ENCODE results near the gene DDX24.

DDX24 gene

DNA sequence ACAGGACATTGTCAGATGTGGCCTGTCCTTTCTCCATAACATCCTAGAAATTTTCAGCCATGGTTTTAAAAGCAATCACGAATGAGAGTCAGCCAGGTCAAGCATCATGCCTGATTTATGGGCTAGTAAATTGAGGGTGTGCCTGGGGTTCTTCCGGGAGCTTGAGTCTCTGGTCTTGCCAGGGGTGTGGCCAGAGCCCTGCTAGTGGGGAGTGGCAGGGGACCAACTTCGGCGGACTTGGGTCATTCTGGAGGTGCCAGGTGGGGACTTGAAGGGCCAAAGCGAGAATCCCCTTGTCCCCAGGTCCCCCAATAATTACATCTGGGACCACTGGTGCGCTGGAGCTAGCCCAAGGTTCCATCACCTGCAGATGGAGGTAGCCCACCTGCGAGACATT, 49.1 kb downstream of the DDX24 start:
- H3F3A ChIP-seq (ENCODE audit: control insufficient read depth, insufficient read depth): no peaks in the 10 kb centered on the region
- TF ChIP-seq EZH2phosphoT487 (IDR thresholded peaks at IDR 0.05; ENCODE audit: borderline replicate concordance, low read length): no peak
- TF ChIP-seq, protein P1, sequence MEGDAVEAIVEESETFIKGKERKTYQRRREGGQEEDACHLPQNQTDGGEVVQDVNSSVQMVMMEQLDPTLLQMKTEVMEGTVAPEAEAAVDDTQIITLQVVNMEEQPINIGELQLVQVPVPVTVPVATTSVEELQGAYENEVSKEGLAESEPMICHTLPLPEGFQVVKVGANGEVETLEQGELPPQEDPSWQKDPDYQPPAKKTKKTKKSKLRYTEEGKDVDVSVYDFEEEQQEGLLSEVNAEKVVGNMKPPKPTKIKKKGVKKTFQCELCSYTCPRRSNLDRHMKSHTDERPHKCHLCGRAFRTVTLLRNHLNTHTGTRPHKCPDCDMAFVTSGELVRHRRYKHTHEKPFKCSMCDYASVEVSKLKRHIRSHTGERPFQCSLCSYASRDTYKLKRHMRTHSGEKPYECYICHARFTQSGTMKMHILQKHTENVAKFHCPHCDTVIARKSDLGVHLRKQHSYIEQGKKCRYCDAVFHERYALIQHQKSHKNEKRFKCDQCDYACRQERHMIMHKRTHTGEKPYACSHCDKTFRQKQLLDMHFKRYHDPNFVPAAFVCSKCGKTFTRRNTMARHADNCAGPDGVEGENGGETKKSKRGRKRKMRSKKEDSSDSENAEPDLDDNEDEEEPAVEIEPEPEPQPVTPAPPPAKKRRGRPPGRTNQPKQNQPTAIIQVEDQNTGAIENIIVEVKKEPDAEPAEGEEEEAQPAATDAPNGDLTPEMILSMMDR (IDR thresholded peaks at IDR 0.05; ENCODE audit: low read depth, low read length, poor library complexity, severe bottlenecking): no peak
- H3K79me2 ChIP-seq (ENCODE audit: control insufficient read depth, low read length): no peaks in the 10 kb centered on the region
- no peak overlapping the region for H3K4me3 ChIP-seq (ENCODE audit: low read length)
- no peaks in the 10 kb centered on the region for H3K4me1 ChIP-seq (ENCODE audit: control insufficient read depth, low read length)
- H3K9me2 ChIP-seq (replicated peaks; ENCODE audit: control insufficient read depth, low read length): no peaks in the 10 kb centered on the region
- H3K27ac ChIP-seq (ENCODE audit: low read depth, low read length): no peak overlapping the region
- no peaks in the 10 kb centered on the region for H3K9me3 ChIP-seq (ENCODE audit: control insufficient read depth, insufficient read depth, low read length)
- no peaks in the 10 kb centered on the region for H4K20me1 ChIP-seq (ENCODE audit: control insufficient read depth, insufficient read depth, low read depth, low read length)
- H3K27me3 ChIP-seq (ENCODE audit: control insufficient read depth, low read length): peaks cover 3% of the 10 kb centered on the region; the same call in 1 of the 2 replicates
- H3K4me2 ChIP-seq (ENCODE audit: low read length): no peak overlapping the region
- H3K36me3 ChIP-seq (ENCODE audit: control insufficient read depth, low read length): no peaks in the 10 kb centered on the region

DNA sequence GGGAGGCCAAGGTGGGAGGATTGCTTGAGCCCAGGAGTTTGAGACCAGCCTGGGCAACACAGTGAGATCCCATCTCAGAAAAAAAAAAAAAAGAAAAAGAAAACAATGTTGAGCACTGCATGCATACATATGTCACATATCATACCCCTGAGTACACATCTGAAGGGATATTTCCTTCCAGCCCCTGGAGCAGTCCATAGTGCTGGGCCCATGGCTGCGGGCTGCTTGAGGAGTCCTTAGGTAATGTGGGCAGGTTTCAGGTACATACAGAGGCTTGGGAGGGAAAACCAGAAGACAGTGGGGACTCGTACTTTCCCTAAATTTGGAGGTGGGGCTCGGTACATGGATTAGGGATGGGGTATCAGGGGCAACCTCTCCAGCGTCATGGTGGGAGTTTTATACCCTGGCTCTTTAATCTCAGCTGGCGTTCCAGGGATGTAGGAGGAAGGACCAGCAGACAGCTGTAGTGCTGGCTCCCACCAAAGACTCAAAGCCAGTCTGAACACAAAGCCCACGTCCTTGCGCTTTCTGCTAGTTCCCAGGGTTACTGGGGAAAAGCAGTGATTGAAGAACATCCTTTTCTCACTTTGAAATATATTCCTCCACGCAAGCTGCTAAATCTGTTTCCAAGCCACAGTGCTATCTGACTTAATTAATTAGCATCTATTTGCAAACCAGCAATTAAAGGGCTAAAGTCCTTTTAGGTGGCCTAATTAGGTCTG, 49.7 kb downstream of the DDX24 start:
- Histone ChIP-seq H3K4me1 (ENCODE audit: control insufficient read depth, low read length) (peaks cover 5% of the 10 kb centered on the region; the same call in 1 of the 2 replicates), H3K36me3 (ENCODE audit: control insufficient read depth, low read length) (no peaks in the 10 kb centered on the region), H3K4me2 (ENCODE audit: low read length) (no peak overlapping the region), H4K20me1 (ENCODE audit: control insufficient read depth, insufficient read depth, low read depth, low read length) (no peaks in the 10 kb centered on the region), H3K27me3 (ENCODE audit: control insufficient read depth, low read length) (peaks cover 3% of the 10 kb centered on the region; the same call in 1 of the 2 replicates), H3K79me2 (ENCODE audit: control insufficient read depth, low read length) (no peaks in the 10 kb centered on the region), H3K9me2 (replicated peaks; ENCODE audit: control insufficient read depth, low read length) (no peaks in the 10 kb centered on the region), H3K9me3 (ENCODE audit: control insufficient read depth, insufficient read depth, low read length) (no peaks in the 10 kb centered on the region), H3K4me3 (ENCODE audit: low read length) (no peak overlapping the region), H3F3A (ENCODE audit: control insufficient read depth, insufficient read depth) (no peaks in the 10 kb centered on the region), H3K27ac (ENCODE audit: low read depth, low read length) (no peak overlapping the region)
- TF ChIP-seq, protein P1 (IDR thresholded peaks at IDR 0.05; ENCODE audit: low read depth, low read length, poor library complexity, severe bottlenecking): no peak
- no peak for TF ChIP-seq EZH2phosphoT487 (IDR thresholded peaks at IDR 0.05; ENCODE audit: borderline replicate concordance, low read length)

DNA sequence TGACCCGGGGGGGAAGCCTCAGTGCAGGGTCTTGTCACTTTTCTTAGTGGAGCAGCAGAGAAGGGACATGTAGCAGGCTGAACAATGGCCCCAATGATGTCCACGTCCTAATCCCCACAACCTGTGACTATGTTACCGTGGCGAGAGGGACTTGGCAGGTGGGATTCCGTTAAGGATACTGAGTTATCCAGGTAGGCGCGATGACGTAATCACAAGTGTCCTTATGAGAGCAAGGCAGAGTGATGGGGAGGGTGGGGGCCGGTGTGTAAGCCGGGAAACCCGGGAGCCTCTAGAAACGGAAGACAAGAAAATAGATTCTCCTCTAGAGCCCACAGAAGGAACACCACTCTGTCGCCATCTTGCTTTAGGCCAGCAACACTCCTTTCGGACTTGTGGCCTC, 50.4 kb downstream of the DDX24 start:
- peaks cover 3% of the 10 kb centered on the region; the same call in 1 of the 2 replicates for H3K27me3 ChIP-seq (ENCODE audit: control insufficient read depth, low read length)
- H3K27ac ChIP-seq (ENCODE audit: low read depth, low read length): no peak overlapping the region
- no peaks in the 10 kb centered on the region for H3K9me2 ChIP-seq (replicated peaks; ENCODE audit: control insufficient read depth, low read length)
- TF ChIP-seq, protein P1 (IDR thresholded peaks at IDR 0.05; ENCODE audit: low read depth, low read length, poor library complexity, severe bottlenecking): no peak
- TF ChIP-seq EZH2phosphoT487 (IDR thresholded peaks at IDR 0.05; ENCODE audit: borderline replicate concordance, low read length): no peak
- no peaks in the 10 kb centered on the region for H3K79me2 ChIP-seq (ENCODE audit: control insufficient read depth, low read length)
- no peaks in the 10 kb centered on the region for H3K36me3 ChIP-seq (ENCODE audit: control insufficient read depth, low read length)
- no peaks in the 10 kb centered on the region for H4K20me1 ChIP-seq (ENCODE audit: control insufficient read depth, insufficient read depth, low read depth, low read length)
- H3F3A ChIP-seq (ENCODE audit: control insufficient read depth, insufficient read depth): no peaks in the 10 kb centered on the region
- no peak overlapping the region for H3K4me3 ChIP-seq (ENCODE audit: low read length)
- H3K9me3 ChIP-seq (ENCODE audit: control insufficient read depth, insufficient read depth, low read length): no peaks in the 10 kb centered on the region
- peaks cover 8% of the 10 kb centered on the region; the same call in 1 of the 2 replicates for H3K4me1 ChIP-seq (ENCODE audit: control insufficient read depth, low read length)
- no peak overlapping the region for H3K4me2 ChIP-seq (ENCODE audit: low read length)

All from DOHH2 (cell line).